ENCODE measurements around the gene SARM1. TPM values are rescaled to one million over a fixed set of nuclear protein-coding genes. Genes with fewer than 3 reads are reported as not detected.

SARM1 gene
- total RNA-seq, 1 experiment from 2014 or later: 17.4 TPM

GRCh38 chr17:28405632-28406472 lies 34.4 kb downstream of the SARM1 start, which contains the start of gene SLC46A1:
TSS of gene SLC46A1 (minus strand) at chr17:28406212. CDS start at chr17:28406114, 98 bp downstream.
- Histone ChIP-seq H3K4me1 (ENCODE audit: control insufficient read depth, insufficient read depth, low read length) (peaks cover 8% of the 10 kb centered on the region), H3K9me3 (ENCODE audit: control insufficient read depth, insufficient read depth, low read depth, low read length) (no peaks in the 10 kb centered on the region), H3K27ac (ENCODE audit: low read length) (peak within 1 kb of the TSS; percentile 64), H3K27me3 (ENCODE audit: control insufficient read depth, insufficient read depth, low read length) (no peaks in the 10 kb centered on the region), H3K36me3 (ENCODE audit: control insufficient read depth, insufficient read depth, low read length) (no peaks in the 10 kb centered on the region), H3K4me3 (ENCODE audit: low read depth in 2 of 2, low read length in 2 of 2) (peak within 1 kb of the TSS; percentile 59 to 73)
- no TSS peak for BruUV-seq (replicated peaks)
- TF ChIP-seq POLR2AphosphoS5 (IDR thresholded peaks at IDR 0.05; ENCODE audit: low read depth, low read length) (no peak), SIN3A (IDR thresholded peaks at IDR 0.05; ENCODE audit: borderline replicate concordance, insufficient read depth, low read depth, low read length) (no peak), REST (IDR thresholded peaks at IDR 0.05; ENCODE audit: insufficient read depth in 1 of 2, low read depth in 2 of 2, low read length in 1 of 2) (no peak)
- ATAC-seq: peak; percentile 92
- in situ Hi-C loops (cut with HindIII; ENCODE audit: low pct_unique_long_range_greater_than_20kb, low sequenced_read_pairs): no loop called here
- DNase-seq (ENCODE audit: low read depth, low spot score): no peak
- POLR2A ChIA-PET: interaction anchor here (0.6 kb wide), 1 partner anchor 54 kb away, joined by 7 read pairs; no protein-coding TSS in a partner anchor
- CTCF ChIA-PET: interaction anchor here (1.1 to 1.7 kb wide), 2 partner anchors 11 kb away, joined by 4 to 8 read pairs; no protein-coding TSS in a partner anchor
- intact Hi-C loops (cut with micrococcal nuclease; ENCODE audit: unreplicated experiment): no loop called here

GRCh38 chr17:28406473-28406814 lies 35.0 kb downstream of the SARM1 start:
- intact Hi-C loops (cut with micrococcal nuclease; ENCODE audit: unreplicated experiment) (no loop called here), in situ Hi-C loops (cut with HindIII; ENCODE audit: low pct_unique_long_range_greater_than_20kb, low sequenced_read_pairs) (no loop called here)
- ChIA-PET POLR2A (no interaction called here), CTCF (interaction anchor here (1.1 kb wide), 1 partner anchor 10 kb away, joined by 4 read pairs; no protein-coding TSS in a partner anchor)
- Histone ChIP-seq H3K36me3 (ENCODE audit: control insufficient read depth, insufficient read depth, low read length) (no peaks in the 10 kb centered on the region), H3K4me1 (ENCODE audit: control insufficient read depth, insufficient read depth, low read length) (peaks cover 8% of the 10 kb centered on the region), H3K4me3 (ENCODE audit: low read depth in 2 of 2, low read length in 2 of 2) (peak overlapping the region; percentile 59 to 73), H3K27me3 (ENCODE audit: control insufficient read depth, insufficient read depth, low read length) (no peaks in the 10 kb centered on the region), H3K27ac (ENCODE audit: low read length) (peak overlapping the region; percentile 4; the same call in 1 of the 2 replicates), H3K9me3 (ENCODE audit: control insufficient read depth, insufficient read depth, low read depth, low read length) (no peaks in the 10 kb centered on the region)
- ATAC-seq: peak; percentile 38
- no TSS peak for BruUV-seq (replicated peaks)
- DNase-seq (ENCODE audit: low read depth, low spot score): no peak
- TF ChIP-seq REST (IDR thresholded peaks at IDR 0.05; ENCODE audit: insufficient read depth in 1 of 2, low read depth in 2 of 2, low read length in 1 of 2) (no peak), POLR2AphosphoS5 (IDR thresholded peaks at IDR 0.05; ENCODE audit: low read depth, low read length) (no peak), CTCF (IDR thresholded peaks at IDR 0.05) (no peak), SIN3A (IDR thresholded peaks at IDR 0.05; ENCODE audit: borderline replicate concordance, insufficient read depth, low read depth, low read length) (no peak), TCF7L2 (IDR thresholded peaks at IDR 0.05; ENCODE audit: low read depth, low read length) (no peak)

All from Panc1 (cell line).